ENCODE measurements around the gene GALNTL6.

Gene GALNTL6

GRCh38 chr4:172547724-172548123 is 734.5 kb downstream of the GALNTL6 start:
- DNase-seq (ENCODE audit: low read depth), result no peak

DNA sequence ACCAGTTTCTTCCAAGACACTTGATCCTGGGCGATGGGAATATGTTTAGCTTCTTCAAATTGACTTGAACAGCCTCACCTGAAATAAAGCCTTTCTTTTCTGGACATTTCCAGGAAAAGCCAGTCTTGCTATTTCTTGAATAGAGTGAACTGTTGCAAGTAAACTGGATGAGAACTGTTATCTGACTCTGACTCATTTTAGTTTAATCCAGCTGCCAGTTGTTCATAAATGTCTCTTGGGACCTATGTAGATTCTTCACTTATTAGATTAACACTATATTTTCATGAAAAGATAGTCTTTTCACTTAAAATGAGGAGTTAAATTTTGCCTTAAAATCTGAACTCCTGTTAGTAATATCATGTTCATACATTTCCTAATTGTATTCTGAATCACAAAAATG is 740.0 kb downstream of the GALNTL6 start:
- DNase-seq (ENCODE audit: low read depth), result no peak

DNA sequence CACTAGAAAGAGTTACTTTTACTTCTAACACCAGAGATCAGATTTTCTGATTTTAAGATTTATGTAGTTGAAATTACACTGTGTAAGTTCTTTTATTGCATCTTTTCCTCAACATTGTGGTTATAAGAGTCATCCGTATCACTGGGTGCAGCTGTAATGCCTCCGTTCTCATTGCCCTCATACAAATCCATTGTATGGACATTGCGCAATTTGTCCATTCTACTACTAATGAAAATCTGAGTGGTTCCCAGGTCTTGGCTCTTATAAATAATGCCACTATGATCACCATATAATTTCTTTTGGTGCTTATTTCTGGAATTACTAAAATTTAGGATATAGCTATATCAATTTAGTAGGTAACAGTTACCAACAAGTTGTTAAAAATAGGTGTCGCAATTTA is 741.4 kb downstream of the GALNTL6 start:
- DNase-seq (ENCODE audit: low read depth), result no peak

DNA sequence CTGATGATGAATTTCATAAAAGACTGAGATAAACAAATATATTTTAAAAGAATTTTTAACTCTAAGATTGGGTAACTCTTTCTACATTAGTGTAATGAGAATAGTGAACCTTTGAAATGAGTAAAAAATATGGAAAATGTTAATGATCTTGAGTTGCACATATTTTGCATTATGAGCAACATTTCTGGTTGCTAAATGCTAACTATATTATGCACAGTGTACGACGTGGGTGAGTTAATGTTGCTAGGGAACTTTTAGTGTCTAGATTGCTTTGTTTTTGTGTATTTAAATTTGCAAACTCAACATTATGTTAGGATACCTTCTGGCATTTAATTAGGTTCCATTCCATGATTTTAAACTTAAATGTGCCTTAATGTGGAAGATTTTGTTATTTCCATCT is 742.5 kb downstream of the GALNTL6 start:
- no peak for DNase-seq (ENCODE audit: low read depth)

DNA sequence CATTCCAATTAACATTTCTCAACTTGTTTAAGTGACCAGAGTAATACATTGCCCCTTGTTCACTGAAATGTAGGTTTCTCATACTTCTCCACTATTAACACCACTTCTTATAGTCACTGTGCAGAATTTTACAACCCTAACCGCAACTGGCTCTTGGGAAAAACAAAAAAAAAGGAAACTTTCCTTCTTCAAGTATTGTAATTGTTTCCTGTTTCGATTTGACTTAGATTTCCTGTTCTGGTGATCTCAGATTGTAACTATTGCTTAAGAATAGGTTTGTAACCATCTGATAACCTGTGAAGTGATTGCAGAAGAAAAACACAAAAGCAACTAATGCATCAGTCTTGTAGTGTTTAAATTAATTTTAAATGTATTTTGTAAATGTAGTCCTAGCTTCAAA is 760.7 kb downstream of the GALNTL6 start:
- DNase-seq (ENCODE audit: low read depth), result no peak

- DNase-seq (ENCODE audit: low read depth), result no peak
Observed at GRCh38 chr4:172578712-172579111, 765.5 kb downstream of the GALNTL6 start.

GRCh38 chr4:172584816-172585215 is 771.6 kb downstream of the GALNTL6 start:
- DNase-seq (ENCODE audit: low read depth), result no peak

- no peak for DNase-seq (ENCODE audit: low read depth)
Observed at GRCh38 chr4:172596206-172596605, 783.0 kb downstream of the GALNTL6 start.

- DNase-seq (ENCODE audit: low read depth), result no peak
Observed at GRCh38 chr4:172599554-172599953, 786.4 kb downstream of the GALNTL6 start.

GRCh38 chr4:172601195-172601594 is 788.0 kb downstream of the GALNTL6 start:
- DNase-seq (ENCODE audit: low read depth), result no peak

- DNase-seq (ENCODE audit: low read depth), result no peak
Observed at GRCh38 chr4:172619218-172619617, 806.0 kb downstream of the GALNTL6 start.

GRCh38 chr4:172619798-172620197 is 806.6 kb downstream of the GALNTL6 start:
- DNase-seq (ENCODE audit: low read depth), result no peak

DNA sequence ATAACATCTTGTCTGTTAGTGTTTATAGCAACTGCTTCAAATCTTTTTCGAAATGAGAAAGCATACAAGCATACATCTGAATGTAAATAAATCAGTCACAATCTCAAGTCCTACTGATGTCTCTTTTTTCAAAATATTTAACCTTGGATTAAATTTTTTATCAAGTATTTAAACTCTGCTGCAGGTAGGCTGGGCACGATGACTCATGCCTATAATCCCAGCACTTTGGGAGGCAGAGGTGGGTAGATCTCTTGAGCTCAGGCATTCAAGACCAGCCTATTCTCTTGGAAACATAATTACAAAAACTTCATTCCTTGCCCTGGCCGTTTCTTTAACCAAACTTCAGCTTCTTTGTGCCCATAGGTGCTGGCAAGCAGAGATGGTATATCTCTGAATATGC is 815.1 kb downstream of the GALNTL6 start:
- DNase-seq (ENCODE audit: low read depth), result no peak

DNA sequence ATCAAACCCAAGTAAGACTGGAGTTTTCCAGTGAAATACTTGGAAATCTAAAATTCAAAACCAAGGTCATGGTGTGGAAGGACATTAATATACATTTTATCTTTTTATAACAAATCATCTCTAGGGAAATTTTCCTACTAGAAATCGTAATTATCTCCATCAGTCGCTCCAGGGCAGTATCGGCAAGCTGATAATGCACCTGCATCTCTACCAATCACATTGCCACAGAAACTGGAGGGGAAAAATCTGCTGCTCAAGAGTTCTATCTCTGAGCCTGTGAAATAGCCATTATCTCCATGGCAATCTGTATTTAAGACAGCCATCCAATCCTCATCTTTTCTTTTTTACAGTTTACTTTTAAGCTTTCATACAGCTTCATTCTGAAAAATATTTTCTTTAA is 817.1 kb downstream of the GALNTL6 start:
- no peak for DNase-seq (ENCODE audit: low read depth)

- DNase-seq (ENCODE audit: low read depth), result no peak
Observed at GRCh38 chr4:172631832-172632231, 818.6 kb downstream of the GALNTL6 start.

GRCh38 chr4:172648471-172648870 is 835.3 kb downstream of the GALNTL6 start:
- DNase-seq (ENCODE audit: low read depth), result no peak

DNA sequence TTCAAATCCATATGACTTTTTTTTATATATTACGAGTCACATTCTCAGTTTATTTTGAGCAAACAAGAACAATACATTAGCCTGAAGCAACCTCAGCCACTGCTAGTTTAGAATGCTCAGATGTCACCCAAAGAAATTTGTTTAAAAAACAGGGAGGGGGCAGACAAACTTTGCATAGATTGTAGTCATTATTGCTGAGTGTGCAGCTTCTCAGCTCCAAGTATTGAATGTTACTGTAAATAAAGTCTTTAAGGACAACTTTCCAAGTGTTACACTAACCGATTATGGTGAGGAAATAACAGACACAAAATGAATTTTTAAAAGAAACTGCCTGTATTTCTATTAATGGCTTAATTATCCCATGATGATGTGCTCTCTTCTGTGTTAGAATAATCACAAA is 835.9 kb downstream of the GALNTL6 start:
- DNase-seq (ENCODE audit: low read depth), result no peak

DNA sequence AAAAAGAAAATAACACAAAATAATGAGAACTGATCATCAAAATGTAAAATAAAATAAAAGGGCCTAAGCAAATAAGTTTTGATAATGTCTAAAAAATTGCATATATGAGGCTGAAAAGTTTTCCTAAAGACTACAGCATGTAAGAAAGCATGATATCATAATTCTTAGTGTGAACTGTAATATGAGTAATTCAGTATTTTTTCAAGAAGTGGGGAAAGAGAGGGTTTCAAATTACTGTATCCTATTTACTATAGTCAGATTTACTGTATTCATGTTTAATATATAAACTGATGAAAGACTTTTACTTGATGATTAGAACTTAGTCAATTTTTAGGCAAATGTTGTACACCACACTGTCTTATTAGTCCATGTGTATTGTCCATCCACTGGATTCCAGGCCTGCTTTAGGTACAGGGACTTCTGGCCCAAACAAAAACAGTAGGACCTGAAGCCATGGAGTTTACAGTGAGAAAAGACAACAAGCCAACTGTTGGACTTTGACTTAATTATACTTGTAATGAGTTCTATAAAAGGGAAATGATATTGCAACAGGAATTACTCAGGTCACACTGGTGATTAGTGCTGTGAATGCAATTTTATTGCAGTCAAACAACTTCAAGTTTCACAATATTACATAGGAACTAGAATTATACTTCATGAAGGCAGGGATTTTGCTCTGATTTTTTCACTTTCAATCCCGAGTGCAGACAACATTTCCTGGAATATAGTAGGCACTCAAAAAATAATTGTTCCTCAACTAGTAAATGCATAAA is 837.7 kb downstream of the GALNTL6 start:
- DNase-seq (ENCODE audit: low read depth), result no peak

DNA sequence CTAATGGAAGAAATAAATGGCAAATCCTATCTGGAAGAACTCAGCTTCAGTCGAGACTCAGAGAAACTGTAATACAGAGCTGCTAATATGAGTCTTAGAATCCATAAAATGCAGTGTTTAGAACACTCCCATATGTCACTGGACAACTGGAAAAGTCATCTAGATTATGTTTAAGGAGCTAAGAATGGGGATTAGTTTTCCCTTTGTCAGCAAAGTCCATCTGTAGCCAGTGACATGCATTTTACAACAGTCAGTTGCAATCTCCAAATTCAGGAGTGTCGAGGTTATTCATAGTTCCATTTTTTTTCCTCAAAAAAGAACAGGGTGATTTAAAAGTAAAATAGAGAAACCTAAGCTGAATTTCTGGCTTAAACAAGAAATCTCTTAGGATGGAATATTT is 838.8 kb downstream of the GALNTL6 start:
- DNase-seq (ENCODE audit: low read depth), result no peak

GRCh38 chr4:172652369-172652768 is 839.2 kb downstream of the GALNTL6 start:
- no peak for DNase-seq (ENCODE audit: low read depth)

DNA sequence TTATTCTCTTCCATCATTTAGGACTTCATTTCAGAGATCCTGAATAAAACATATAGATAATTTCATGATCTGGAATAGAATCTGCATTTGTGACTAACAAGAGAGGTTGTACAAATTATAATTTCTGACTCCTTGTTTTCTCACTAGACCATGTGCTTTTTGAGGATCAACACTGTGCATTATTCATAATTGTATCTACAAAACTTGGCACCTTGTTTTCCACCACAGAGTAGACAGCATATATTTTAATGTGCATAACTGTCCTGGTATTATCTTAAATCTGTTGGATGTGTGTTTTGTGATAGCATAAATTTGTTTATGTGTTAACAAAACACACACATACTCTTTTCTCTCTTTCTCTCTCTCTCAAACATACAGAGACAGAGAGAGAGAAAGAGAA is 840.5 kb downstream of the GALNTL6 start:
- DNase-seq (ENCODE audit: low read depth), result no peak

DNA sequence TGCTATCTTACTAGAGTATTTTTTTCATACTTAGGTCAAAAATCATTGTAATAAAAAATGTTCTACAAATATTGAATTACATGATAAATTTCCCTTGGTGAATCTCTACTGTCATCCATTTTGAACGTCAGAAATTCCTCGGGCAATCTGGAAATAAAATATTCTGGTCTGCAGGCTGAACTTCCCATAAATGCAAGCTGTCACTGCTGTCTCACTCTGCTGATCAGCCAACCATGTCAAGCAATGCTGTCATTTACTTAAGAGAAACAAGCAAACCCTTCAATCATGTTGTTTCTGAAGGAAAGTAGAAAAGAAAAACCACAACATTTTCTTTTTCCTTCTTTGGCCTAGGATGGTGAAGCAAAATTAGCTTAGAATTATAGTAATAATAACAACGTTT is 841.3 kb downstream of the GALNTL6 start:
- DNase-seq (ENCODE audit: low read depth), result no peak

- no peak for DNase-seq (ENCODE audit: low read depth)
Observed at GRCh38 chr4:172656055-172656454, 842.9 kb downstream of the GALNTL6 start.

GRCh38 chr4:172657081-172657480 is 843.9 kb downstream of the GALNTL6 start:
- DNase-seq (ENCODE audit: low read depth), result no peak
